GM12878 (cell line): ENCODE results near the gene KMT2B. TPM values are rescaled to one million over a fixed set of nuclear protein-coding genes. Genes with fewer than 3 reads are reported as not detected.

Source experiments
- ATAC-seq: fragments of 200-7000 bp; cut with Tn5 transposase; 3 replicates; pipeline ENCODE4 v1.9.1; 2020; ENCODE audit warnings: mild to moderate bottlenecking, moderate library complexity
- BruUV-seq: library from RNA; stranded (reverse); fragments of 400-500 nt; replicated peaks from 2 replicates; lab custom pipeline; 2021; lab: Mats Ljungman, UMichigan
- CTCF ChIA-PET: fragments of 300-600 bp; sonication (Branson Sonifier 250); formaldehyde crosslinking; extraction: SDS; loops from one replicate; lab custom pipeline; 2021; ENCODE audit warnings: inconsistent platforms; lab: Yijun Ruan, JAX
- POLR2A ChIA-PET: fragments of 350-600 bp; formaldehyde crosslinking; extraction: SDS; loops from one replicate; lab custom pipeline; 2021; ENCODE audit warnings: inconsistent platforms; lab: Charles Lee
- RAD21 ChIA-PET: fragments of 300-600 bp; sonication (Branson Sonifier 250); formaldehyde crosslinking; loops from one replicate; lab custom pipeline; 2023; ENCODE audit warnings: antibody characterized with exemption; ENCODE audit not compliant: unreplicated experiment; lab: Charles Lee
- SMC1A ChIA-PET: fragments of 300-600 bp; sonication (Branson Sonifier 250); formaldehyde crosslinking; loops from one replicate; lab custom pipeline; 2023; ENCODE audit not compliant: unreplicated experiment, uncharacterized antibody; lab: Charles Lee
- DNase-seq: peaks from one replicate; pipeline ENCODE4 v3.0.0-alpha.2; 2011; ENCODE audit warnings: low read depth, low spot score
- FAIRE-seq: peaks from 3 replicates; lab custom pipeline; 2011; peaks lifted over from hg19 to GRCh38; lab: Jason Lieb, UNC
- H2AFZ ChIP-seq: 2 replicates; pipeline ENCODE4 v1.6.0; 2011; ENCODE audit warnings: low read depth, low read length, control low read depth; ENCODE audit not compliant: control insufficient read depth
- H3K27ac ChIP-seq: 2 replicates; pipeline ENCODE4 v1.5.1; 2011; ENCODE audit warnings: control low read depth; ENCODE audit not compliant: control insufficient read depth, insufficient read depth
- H3K27me3 ChIP-seq, 2 experiments: replicated peaks in 1 of 2; 2 replicates each; pipeline versions ENCODE4 v1.6.0 to v1.6.1; 2011; ENCODE audit warnings: low read length in 1 of 2; ENCODE audit not compliant: control insufficient read depth in 2 of 2, insufficient read depth in 2 of 2
- H3K36me3 ChIP-seq, 2 experiments: 2 replicates each; pipeline ENCODE4 v1.5.1; 2011; ENCODE audit warnings: low read length in 1 of 2; ENCODE audit not compliant: control insufficient read depth in 2 of 2, insufficient read depth in 2 of 2
- H3K4me1 ChIP-seq: 2 replicates; pipeline ENCODE4 v1.6.1; 2011; ENCODE audit warnings: mild to moderate bottlenecking, low read length, moderate library complexity, mixed read lengths; ENCODE audit not compliant: control insufficient read depth, insufficient read depth
- H3K4me2 ChIP-seq: 2 replicates; pipeline ENCODE4 v1.6.0; 2011; ENCODE audit warnings: control low read depth; ENCODE audit not compliant: control insufficient read depth, insufficient read depth
- H3K4me3 ChIP-seq: fragments of 200-600 bp; sonication (generic); 2 replicates; pipeline ENCODE4 v1.5.1; 2016
- H3K79me2 ChIP-seq: 2 replicates; pipeline ENCODE4 v1.6.0; 2011; ENCODE audit warnings: low read length; ENCODE audit not compliant: control insufficient read depth, insufficient read depth
- H3K9ac ChIP-seq: 2 replicates; pipeline ENCODE4 v1.8.0; 2011; ENCODE audit warnings: low read length, control low read depth, mixed read lengths; ENCODE audit not compliant: control insufficient read depth, insufficient read depth
- H3K9me3 ChIP-seq: replicated peaks from 3 replicates; pipeline ENCODE4 v1.5.1; 2011; ENCODE audit warnings: mild to moderate bottlenecking, low read length; ENCODE audit not compliant: control insufficient read depth, insufficient read depth
- H4K20me1 ChIP-seq: 2 replicates; pipeline ENCODE4 v1.6.0; 2011; ENCODE audit not compliant: control insufficient read depth, insufficient read depth
- CHD1 ChIP-seq: IDR thresholded peaks from 2 replicates; pipeline ENCODE4 v1.6.1; 2012; ENCODE audit warnings: low read depth, low read length, improper control_type of control experiment
- ESRRA ChIP-seq: IDR thresholded peaks from 2 replicates; pipeline ENCODE4 v1.6.1; 2012; ENCODE audit warnings: mild to moderate bottlenecking, low read length, improper control_type of control experiment
- NKRF ChIP-seq: fragments of 450-650 bp; conservative IDR thresholded peaks from 2 replicates; pipeline ENCODE4 v1.6.1; 2017; ENCODE audit warnings: mild to moderate bottlenecking, moderate library complexity
- RELA ChIP-seq: fragments of 450-650 bp; IDR thresholded peaks from 2 replicates; pipeline ENCODE4 v1.8.0; 2014; ENCODE audit warnings: borderline replicate concordance; ENCODE audit not compliant: partially characterized antibody
- ZNF687 ChIP-seq: fragments of 450-650 bp; IDR thresholded peaks from 2 replicates; pipeline ENCODE4 v1.6.1; 2017; ENCODE audit warnings: mild to moderate bottlenecking, moderate library complexity
- ZSCAN29 ChIP-seq: fragments of 450-650 bp; IDR thresholded peaks from 2 replicates; pipeline ENCODE4 v1.6.1; 2017; ENCODE audit warnings: mild to moderate bottlenecking, moderate library complexity
- WGBS: methylation state at CpG from one replicate; pipeline ENCODE4 v1.1.6; 2016; ENCODE audit warnings: low lambda C conversion rate; ENCODE audit not compliant: insufficient replicate concordance, insufficient coverage; ENCODE audit errors: missing lambda C conversion rate; 5-methylcytosine and 5-hydroxymethylcytosine counted together
- in situ Hi-C: fragments of 300-500 bp; cut with MboI; formaldehyde crosslinking; loops from 9 replicates; pipeline ENCODE4 v1.14.3; 2018; ENCODE audit warnings: mixed read lengths
- intact Hi-C: fragments of 100-400 bp; cut with micrococcal nuclease; formaldehyde crosslinking; loops from one replicate; pipeline ENCODE4 v1.14.2; 2022; ENCODE audit not compliant: unreplicated experiment
- polyA plus RNA-seq, 11 experiments: library from polyadenylated mRNA; depleted of rRNA in 4 of 11; unstranded in 6 of 11; stranded (reverse) in 5 of 11; fragments of >200 nt; fragmentation: Nextera tagmentation in 4 of 11; fragmentation: Illumina TruSeq in 1 of 11; extraction: Ambion mirVana in 4 of 11; extraction: Trizol in 1 of 11; gene quantifications; 1 replicate in 1 of 11; 2 replicates in 10 of 11; pipeline versions ENCODE4 v1.2.1 to v1.2.3, GENCODE V29; 2011 to 2016; ENCODE audit warnings: inconsistent platforms in 2 of 11, missing spikeins in 2 of 11, low read depth in 1 of 11
- total RNA-seq, 4 experiments: library from RNA; depleted of rRNA in 3 of 4; stranded (reverse); fragments of >200 nt in 3 of 4; fragmentation: Illumina TruSeq in 1 of 4; extraction: Trizol in 1 of 4; gene quantifications; 2 replicates each; pipeline versions ENCODE4 v1.2.1 to v1.2.3, GENCODE V29; 2013 to 2021

Gene KMT2B
- total and polyA plus RNA-seq, 10 of the 15 experiments (the other 5 are each of a cell fraction or from before 2014, with no cell fraction given), result 0.71 to 35.6 (median 6.0) TPM

GRCh38 chr19:35712567-35713505 is 5.0 kb upstream of the KMT2B start (continued):
- TF ChIP-seq ZNF687, result no peak; the same call in 1 of the 2 replicates

GRCh38 chr19:35713506-35713850 is 4.3 kb upstream of the KMT2B start:
- H3K27ac ChIP-seq, result peak overlapping the region; percentile 95
- CTCF ChIA-PET, result interaction anchor here (1.1 to 7.3 kb wide), 9 partner anchors 12 to 196 kb away, joined by 3 to 271 read pairs (median 7); partner anchors contain the start of genes IGFLR1, PSENEN and U2AF1L4

More at GRCh38 chr19:35713506-35713850, 4.3 kb upstream of the KMT2B start:
- H3K9me3 ChIP-seq, result no peaks in the 10 kb centered on the region
- BruUV-seq, result TSS peak; percentile 90
- peak overlapping the region; percentile 99 for H3K4me2 ChIP-seq
- in situ Hi-C loops, result no loop called here
- POLR2A ChIA-PET, result interaction anchor here (0.5 to 12.1 kb wide), 7 partner anchors 14 to 367 kb away, joined by 3 to 516 read pairs (median 11); partner anchors contain the start of genes IGFLR1, LIN37, PSENEN and U2AF1L4
- H2AFZ ChIP-seq, result no peak overlapping the region
- WGBS, result 0% methylated on average over 2 of the region's 2 CpGs
- SMC1A ChIA-PET, result interaction anchor here (0.7 to 6.3 kb wide), 8 partner anchors 15 to 336 kb away, joined by 3 to 375 read pairs (median 5); partner anchors contain the start of genes COX6B1, IGFLR1, PSENEN and U2AF1L4
- H3K9ac ChIP-seq, result peak overlapping the region; percentile 77
- intact Hi-C loops, result loop anchor here (5.0 kb wide), 1 partner anchor 189 kb away; the partner anchor contains the start of genes HCST and NFKBID
- H3K36me3 ChIP-seq, result no peaks in the 10 kb centered on the region; a peak in 1 of 4 replicates
- H3K4me1 ChIP-seq, result peaks cover 43% of the 10 kb centered on the region
- H3K79me2 ChIP-seq, result peaks cover 53% of the 10 kb centered on the region
- FAIRE-seq (no peak), DNase-seq (no peak), ATAC-seq (no peak)
- H3K27me3 ChIP-seq, result no peaks in the 10 kb centered on the region
- H3K4me3 ChIP-seq, result peak overlapping the region; percentile 82
- RAD21 ChIA-PET, result interaction anchor here (1.2 to 6.3 kb wide), 8 partner anchors 14 to 218 kb away, joined by 3 to 430 read pairs (median 11); partner anchors contain the start of genes IGFLR1, LIN37 and ZBTB32
- TF ChIP-seq NKRF, result 0 out of 2 replicates have a peak, but pooled peaks have one; percentile 44
- no peak for TF ChIP-seq RELA
- peak; percentile 76; the same call in 1 of the 2 replicates for TF ChIP-seq ZNF687
- TF ChIP-seq ZSCAN29, result 0 out of 2 replicates have a peak, but pooled peaks have one; percentile 24
- TF ChIP-seq ESRRA, result no peak
- 0 out of 2 replicates have a peak, but pooled peaks have one; percentile 0 for TF ChIP-seq CHD1
- no peaks in the 10 kb centered on the region for H4K20me1 ChIP-seq
